PC-9 (cell line): ENCODE results near the gene RNLS. TPM values are rescaled to one million over a fixed set of nuclear protein-coding genes. Genes with fewer than 3 reads are reported as not detected.

Experiments
- BruUV-seq: library from RNA; stranded (reverse); fragments of 400-500 nt; replicated peaks from 2 replicates; lab custom pipeline; 2021; lab: Mats Ljungman, UMichigan
- CTCF ChIA-PET: fragments of 300-600 bp; sonication (Branson Sonifier 250); formaldehyde crosslinking; loops from one replicate; lab custom pipeline; 2022; ENCODE audit warnings: antibody characterized with exemption; lab: Charles Lee
- POLR2A ChIA-PET: fragments of 300-600 bp; sonication (Branson Sonifier 250); formaldehyde crosslinking; loops from one replicate; lab custom pipeline; 2022; ENCODE audit warnings: antibody characterized with exemption; ENCODE audit not compliant: unreplicated experiment; lab: Charles Lee
- DNase-seq, 2 experiments: peaks; one replicate each; pipeline versions ENCODE4 v3.0.0 to v3.0.0-alpha.2; 2015 to 2022; ENCODE audit warnings: mixed read lengths in 1 of 2
- H2AFZ ChIP-seq: fragments of 200-600 bp; sonication (generic); 2 replicates; pipeline ENCODE4 v1.8.1; 2017; ENCODE audit warnings: antibody characterized with exemption
- H3F3A ChIP-seq: fragments of 200-600 bp; sonication (generic); 2 replicates; pipeline ENCODE4 v1.8.1; 2017; ENCODE audit warnings: antibody characterized with exemption, mild to moderate bottlenecking, low read depth; ENCODE audit not compliant: insufficient read depth
- H3K27ac ChIP-seq: fragments of 200-600 bp; sonication (generic); 2 replicates; pipeline ENCODE4 v1.6.1; 2016; ENCODE audit warnings: mixed run types
- H3K27me3 ChIP-seq: fragments of 200-600 bp; sonication (generic); 2 replicates; pipeline ENCODE4 v1.6.1; 2016; ENCODE audit warnings: low read depth, mixed run types; ENCODE audit not compliant: insufficient read depth
- H3K36me3 ChIP-seq: fragments of 200-600 bp; sonication (generic); 2 replicates; pipeline ENCODE4 v1.6.1; 2016; ENCODE audit warnings: low read depth, mixed run types
- H3K4me1 ChIP-seq: fragments of 200-600 bp; sonication (generic); replicated peaks from 2 replicates; pipeline ENCODE4 v1.6.1; 2016; ENCODE audit warnings: mixed run types; ENCODE audit not compliant: insufficient read depth
- H3K4me2 ChIP-seq: fragments of 200-600 bp; sonication (generic); 2 replicates; pipeline ENCODE4 v1.6.1; 2017; ENCODE audit warnings: mixed run types
- H3K4me3 ChIP-seq: fragments of 200-600 bp; sonication (generic); 2 replicates; pipeline ENCODE4 v1.6.1; 2016; ENCODE audit warnings: mixed run types
- H3K79me2 ChIP-seq: fragments of 200-600 bp; sonication (generic); 2 replicates; pipeline ENCODE4 v1.6.1; 2017; ENCODE audit warnings: low read depth, mixed run types
- H3K9me2 ChIP-seq: fragments of 200-600 bp; sonication (generic); 2 replicates; pipeline ENCODE4 v1.8.1; 2017; ENCODE audit warnings: mild to moderate bottlenecking; ENCODE audit not compliant: insufficient read depth
- H3K9me3 ChIP-seq: fragments of 200-600 bp; sonication (generic); 2 replicates; pipeline ENCODE4 v1.8.1; 2016; ENCODE audit warnings: low read depth; ENCODE audit not compliant: insufficient read depth
- H4K20me1 ChIP-seq: fragments of 200-600 bp; sonication (generic); 2 replicates; pipeline ENCODE4 v1.8.1; 2017; ENCODE audit not compliant: insufficient read depth
- EZH2 ChIP-seq: fragments of 200-600 bp; sonication (generic); IDR thresholded peaks from 2 replicates; pipeline ENCODE4 v1.8.0; 2017; ENCODE audit warnings: antibody characterized with exemption, low read depth
- intact Hi-C: fragments of 100-400 bp; cut with micrococcal nuclease; formaldehyde crosslinking; loops from one replicate; pipeline ENCODE4 v1.10.0; 2022; ENCODE audit not compliant: unreplicated experiment
- total RNA-seq: library from RNA; stranded (reverse); gene quantifications from 2 replicates; pipeline ENCODE4 v1.2.3, GENCODE V29; 2021
- TF ChIP-seq, protein P1 (sequence below): fragments of 200-600 bp; sonication (generic); conservative IDR thresholded peaks from 2 replicates; pipeline ENCODE4 v1.6.1; 2017; ENCODE audit warnings: mixed run types, antibody characterized with exemption, mild to moderate bottlenecking, moderate library complexity

Gene RNLS
- total RNA-seq, 1 experiment from 2014 or later: not detected

GRCh38 chr10:88472540-88472939 is 110.6 kb downstream of the RNLS start:
- POLR2A ChIA-PET: no interaction called here
- peaks cover 20% of the 10 kb centered on the region for H3K4me1 ChIP-seq
- no TSS peak for BruUV-seq
- no peak overlapping the region for H3K4me2 ChIP-seq
- H3K9me3 ChIP-seq: no peaks in the 10 kb centered on the region
- no peaks in the 10 kb centered on the region for H3K79me2 ChIP-seq
- no peaks in the 10 kb centered on the region for H4K20me1 ChIP-seq
- H3K27me3 ChIP-seq: no peaks in the 10 kb centered on the region
- no peaks in the 10 kb centered on the region for H3K9me2 ChIP-seq
- DNase-seq: no peak
- CTCF ChIA-PET: no interaction called here
- no peaks in the 10 kb centered on the region for H3K36me3 ChIP-seq
- no peak overlapping the region for H3K27ac ChIP-seq
- intact Hi-C loops: no loop called here
- peaks cover 14% of the 10 kb centered on the region for H3F3A ChIP-seq
- H2AFZ ChIP-seq: no peak overlapping the region
- TF ChIP-seq, protein P1, sequence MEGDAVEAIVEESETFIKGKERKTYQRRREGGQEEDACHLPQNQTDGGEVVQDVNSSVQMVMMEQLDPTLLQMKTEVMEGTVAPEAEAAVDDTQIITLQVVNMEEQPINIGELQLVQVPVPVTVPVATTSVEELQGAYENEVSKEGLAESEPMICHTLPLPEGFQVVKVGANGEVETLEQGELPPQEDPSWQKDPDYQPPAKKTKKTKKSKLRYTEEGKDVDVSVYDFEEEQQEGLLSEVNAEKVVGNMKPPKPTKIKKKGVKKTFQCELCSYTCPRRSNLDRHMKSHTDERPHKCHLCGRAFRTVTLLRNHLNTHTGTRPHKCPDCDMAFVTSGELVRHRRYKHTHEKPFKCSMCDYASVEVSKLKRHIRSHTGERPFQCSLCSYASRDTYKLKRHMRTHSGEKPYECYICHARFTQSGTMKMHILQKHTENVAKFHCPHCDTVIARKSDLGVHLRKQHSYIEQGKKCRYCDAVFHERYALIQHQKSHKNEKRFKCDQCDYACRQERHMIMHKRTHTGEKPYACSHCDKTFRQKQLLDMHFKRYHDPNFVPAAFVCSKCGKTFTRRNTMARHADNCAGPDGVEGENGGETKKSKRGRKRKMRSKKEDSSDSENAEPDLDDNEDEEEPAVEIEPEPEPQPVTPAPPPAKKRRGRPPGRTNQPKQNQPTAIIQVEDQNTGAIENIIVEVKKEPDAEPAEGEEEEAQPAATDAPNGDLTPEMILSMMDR: no peak
- no peak for TF ChIP-seq EZH2
- H3K4me3 ChIP-seq: no peak overlapping the region

DNA sequence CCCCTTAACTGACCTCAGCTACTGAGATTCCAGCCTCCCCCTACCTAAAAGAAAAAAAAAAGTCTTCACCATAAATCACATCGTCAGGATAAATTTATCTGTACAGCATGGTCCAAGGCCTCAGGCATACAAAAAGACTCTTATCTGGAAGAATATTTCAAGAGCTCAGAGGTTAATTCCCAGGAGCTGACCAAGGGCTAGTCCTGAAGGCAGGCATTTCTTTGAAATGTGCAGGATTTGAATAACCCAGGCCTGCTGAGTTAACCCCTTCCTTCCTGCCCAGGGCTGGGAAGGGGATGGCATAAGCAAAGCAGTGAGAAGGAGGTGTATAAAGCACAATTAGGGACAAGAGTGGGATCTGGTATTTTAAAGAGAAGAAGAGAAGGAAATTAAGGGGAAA is 111.2 kb downstream of the RNLS start:
- POLR2A ChIA-PET: no interaction called here
- H3K27ac ChIP-seq: no peak overlapping the region
- TF ChIP-seq, protein P1: no peak
- no peak for TF ChIP-seq EZH2
- H3K9me2 ChIP-seq: no peaks in the 10 kb centered on the region
- no peaks in the 10 kb centered on the region for H3K36me3 ChIP-seq
- no peaks in the 10 kb centered on the region for H3K79me2 ChIP-seq
- CTCF ChIA-PET: no interaction called here
- H3K9me3 ChIP-seq: no peaks in the 10 kb centered on the region
- H3F3A ChIP-seq: peaks cover 14% of the 10 kb centered on the region
- intact Hi-C loops: no loop called here
- no peak overlapping the region for H2AFZ ChIP-seq
- BruUV-seq: no TSS peak
- no peak overlapping the region for H3K4me2 ChIP-seq
- no peak overlapping the region for H3K4me3 ChIP-seq
- no peak for DNase-seq
- H4K20me1 ChIP-seq: no peaks in the 10 kb centered on the region
- H3K4me1 ChIP-seq: peaks cover 20% of the 10 kb centered on the region
- H3K27me3 ChIP-seq: no peaks in the 10 kb centered on the region

DNA sequence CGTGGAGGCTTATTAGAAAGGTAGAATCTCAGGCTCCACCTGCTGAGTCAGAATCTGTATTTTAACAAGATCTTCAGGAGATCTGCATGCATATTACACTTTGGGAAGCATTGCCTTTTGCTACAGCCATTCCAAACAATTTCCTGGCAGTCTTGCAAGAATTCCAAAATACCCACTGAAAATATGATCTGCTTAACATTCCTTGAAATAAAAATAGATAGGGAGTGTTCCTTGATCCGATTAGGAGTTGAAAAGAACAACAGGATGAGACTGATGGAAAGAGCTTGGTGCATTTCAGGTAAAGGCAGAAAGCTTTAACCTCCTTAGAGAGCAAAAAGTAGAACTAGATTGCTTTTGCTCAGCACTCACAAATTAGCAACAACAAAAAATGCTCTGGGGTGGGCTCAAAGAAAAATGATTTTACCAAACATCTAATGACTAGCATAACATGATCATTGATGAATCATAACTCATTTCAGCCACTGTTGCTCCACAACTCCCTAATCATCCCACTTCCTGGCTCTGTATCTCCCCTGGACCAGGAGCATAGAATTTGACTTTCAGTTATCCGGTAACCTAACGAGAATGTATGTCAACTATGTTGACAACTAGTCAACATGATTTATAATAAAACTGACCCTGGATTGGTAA is 115.2 kb downstream of the RNLS start:
- TF ChIP-seq, protein P1: no peak
- TF ChIP-seq EZH2: no peak
- POLR2A ChIA-PET: no interaction called here

More for the DNA sequence above, 115.2 kb downstream of the RNLS start:
- Histone ChIP-seq H3K9me2 (no peaks in the 10 kb centered on the region), H3K27ac (no peak overlapping the region), H3K4me1 (no peaks in the 10 kb centered on the region), H3K4me3 (no peak overlapping the region), H3K36me3 (no peaks in the 10 kb centered on the region), H3F3A (no peaks in the 10 kb centered on the region), H3K4me2 (no peak overlapping the region), H3K9me3 (no peaks in the 10 kb centered on the region), H2AFZ (no peak overlapping the region), H4K20me1 (no peaks in the 10 kb centered on the region), H3K79me2 (no peaks in the 10 kb centered on the region), H3K27me3 (no peaks in the 10 kb centered on the region)
- CTCF ChIA-PET: no interaction called here
- no TSS peak for BruUV-seq
- intact Hi-C loops: no loop called here
- DNase-seq: no peak
